SK-N-SH treated with all-trans-retinoic acid at 6 μM for 48 hours (cell line): ENCODE measurements around the gene LMF2.

Source experiments
- ARNTL ChIP-seq: fragments of 450-650 bp; formaldehyde crosslinking; IDR thresholded peaks from 2 replicates; pipeline ENCODE4 v1.5.0; 2020; ENCODE audit warnings: low read depth, mild to moderate bottlenecking, moderate library complexity, borderline replicate concordance
- CSDC2 ChIP-seq: fragments of 250-450 bp; sonication (Bioruptor Pico); IDR thresholded peaks from 2 replicates; pipeline ENCODE4 v1.5.0; 2020; ENCODE audit warnings: mild to moderate bottlenecking, moderate library complexity
- PPARA ChIP-seq: fragments of 250-450 bp; sonication (Bioruptor Pico); IDR thresholded peaks from 2 replicates; pipeline ENCODE4 v1.5.0; 2020; ENCODE audit warnings: mild to moderate bottlenecking, borderline replicate concordance
- ZNF565 ChIP-seq: fragments of 450-650 bp; formaldehyde crosslinking; conservative IDR thresholded peaks from 2 replicates; pipeline ENCODE4 v1.5.0; 2020; ENCODE audit warnings: low read depth, mild to moderate bottlenecking, moderate library complexity
- ZNF8 ChIP-seq: fragments of 450-650 bp; formaldehyde crosslinking; IDR thresholded peaks from 2 replicates; pipeline ENCODE4 v1.5.0; 2020; ENCODE audit warnings: mild to moderate bottlenecking, moderate library complexity
- TF ChIP-seq, protein P1 (sequence below): fragments of 250-450 bp; sonication (Bioruptor Pico); IDR thresholded peaks from 2 replicates; pipeline ENCODE4 v1.5.1; 2020; ENCODE audit warnings: low read depth, mild to moderate bottlenecking, moderate library complexity

DNA sequence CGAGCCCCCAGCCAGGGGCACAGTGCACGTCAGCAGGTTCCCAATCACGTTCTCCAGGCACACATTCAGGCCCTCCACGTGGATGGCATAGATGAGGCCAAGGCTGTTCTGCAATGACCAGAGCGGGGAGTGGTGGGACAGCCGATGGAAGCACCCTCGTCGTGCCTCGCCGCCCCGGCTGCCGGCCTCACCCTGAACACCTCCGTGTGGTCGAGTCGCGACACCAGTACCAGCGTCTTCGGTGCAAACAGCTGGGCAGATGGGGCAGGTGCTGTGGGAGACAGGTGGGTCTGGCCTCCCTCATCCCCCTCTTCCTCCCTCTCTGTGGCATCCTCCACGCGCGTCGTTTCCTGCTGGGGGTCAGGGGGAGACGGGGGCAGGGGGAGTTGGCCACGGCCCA lies 40.2 kb downstream of the LMF2 start:
- TF ChIP-seq, protein P1, sequence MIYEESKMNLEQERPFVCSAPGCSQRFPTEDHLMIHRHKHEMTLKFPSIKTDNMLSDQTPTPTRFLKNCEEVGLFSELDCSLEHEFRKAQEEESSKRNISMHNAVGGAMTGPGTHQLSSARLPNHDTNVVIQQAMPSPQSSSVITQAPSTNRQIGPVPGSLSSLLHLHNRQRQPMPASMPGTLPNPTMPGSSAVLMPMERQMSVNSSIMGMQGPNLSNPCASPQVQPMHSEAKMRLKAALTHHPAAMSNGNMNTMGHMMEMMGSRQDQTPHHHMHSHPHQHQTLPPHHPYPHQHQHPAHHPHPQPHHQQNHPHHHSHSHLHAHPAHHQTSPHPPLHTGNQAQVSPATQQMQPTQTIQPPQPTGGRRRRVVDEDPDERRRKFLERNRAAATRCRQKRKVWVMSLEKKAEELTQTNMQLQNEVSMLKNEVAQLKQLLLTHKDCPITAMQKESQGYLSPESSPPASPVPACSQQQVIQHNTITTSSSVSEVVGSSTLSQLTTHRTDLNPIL (CRISPR knock-in tag), result no peak
- TF ChIP-seq ZNF8 (CRISPR knock-in tag), result no peak
- TF ChIP-seq ARNTL (CRISPR knock-in tag), result no peak
- no peak for TF ChIP-seq CSDC2
- TF ChIP-seq ZNF565 (CRISPR knock-in tag), result no peak
- no peak for TF ChIP-seq PPARA (CRISPR knock-in tag)
